Fibroblast of skin of scalp (primary cell): ENCODE measurements around the gene VWC2.
"Not testable (repeated sequence)": the region's sequence is repeated elsewhere in the genome, so short reads cannot be mapped to it uniquely, and the experiment has no call there.

ENCODE experiments used
- DNase-seq: peaks from one replicate; pipeline ENCODE4 v3.0.0-alpha.2; 2013

VWC2 gene

GRCh38 chr7:49787980-49788379 is 14.5 kb downstream of the VWC2 start:
- DNase-seq, result no peak

- DNase-seq, result no peak
Measured at GRCh38 chr7:49788455-49789059, 15.1 kb downstream of the VWC2 start.

- no peak for DNase-seq
Measured at GRCh38 chr7:49789736-49790135, 16.3 kb downstream of the VWC2 start.

DNA sequence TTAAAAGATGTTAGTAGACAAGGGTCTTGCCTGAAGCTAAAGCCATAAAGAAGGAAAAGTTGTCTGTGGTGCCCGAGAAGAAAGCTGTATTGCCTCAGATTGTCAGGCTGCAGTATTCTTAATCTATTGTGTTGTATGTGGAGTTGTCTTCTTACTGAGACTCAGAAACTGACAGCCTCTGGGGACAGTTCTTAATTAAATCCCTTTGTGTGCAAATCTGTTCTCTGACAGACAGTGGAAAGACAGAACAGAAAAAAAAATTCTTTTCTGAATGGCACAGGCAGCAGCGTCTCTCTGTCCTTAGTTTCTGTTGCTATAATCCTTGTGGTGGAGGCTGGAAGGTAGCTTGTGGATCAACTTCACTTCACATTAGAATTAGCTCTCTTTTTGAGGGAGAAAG is 16.8 kb downstream of the VWC2 start:
- DNase-seq, result no peak

DNA sequence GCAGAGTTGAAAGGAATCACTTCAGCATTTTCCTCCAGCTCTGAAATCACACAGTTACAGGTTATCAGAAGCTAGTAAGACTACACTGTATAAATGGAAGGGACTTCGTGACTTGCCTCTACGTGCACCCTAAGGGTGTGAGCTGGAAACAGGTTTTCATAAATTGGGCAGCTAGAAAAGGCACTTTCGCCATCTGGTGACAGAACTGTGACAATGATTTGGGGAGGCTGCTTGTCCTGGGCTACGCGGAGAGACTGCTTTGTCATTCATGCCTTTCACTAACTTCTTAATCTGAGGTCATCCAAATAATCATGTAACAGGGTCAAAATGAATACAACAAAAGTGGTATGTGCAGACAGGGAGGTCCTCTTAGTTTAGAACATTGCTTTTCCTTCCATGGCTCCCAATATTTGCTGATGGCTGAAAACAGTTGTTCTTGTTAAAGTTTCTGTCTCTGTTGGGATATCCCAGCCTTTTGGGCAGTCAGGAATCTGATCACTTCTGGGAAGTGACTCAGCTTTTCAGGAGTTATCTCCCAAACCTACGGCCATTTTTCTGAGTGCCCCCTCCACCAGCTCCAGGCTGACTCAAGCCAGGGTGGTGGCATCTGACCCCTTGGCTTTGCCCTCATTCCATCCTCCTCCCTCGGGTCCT is 17.8 kb downstream of the VWC2 start:
- DNase-seq, result no peak

DNA sequence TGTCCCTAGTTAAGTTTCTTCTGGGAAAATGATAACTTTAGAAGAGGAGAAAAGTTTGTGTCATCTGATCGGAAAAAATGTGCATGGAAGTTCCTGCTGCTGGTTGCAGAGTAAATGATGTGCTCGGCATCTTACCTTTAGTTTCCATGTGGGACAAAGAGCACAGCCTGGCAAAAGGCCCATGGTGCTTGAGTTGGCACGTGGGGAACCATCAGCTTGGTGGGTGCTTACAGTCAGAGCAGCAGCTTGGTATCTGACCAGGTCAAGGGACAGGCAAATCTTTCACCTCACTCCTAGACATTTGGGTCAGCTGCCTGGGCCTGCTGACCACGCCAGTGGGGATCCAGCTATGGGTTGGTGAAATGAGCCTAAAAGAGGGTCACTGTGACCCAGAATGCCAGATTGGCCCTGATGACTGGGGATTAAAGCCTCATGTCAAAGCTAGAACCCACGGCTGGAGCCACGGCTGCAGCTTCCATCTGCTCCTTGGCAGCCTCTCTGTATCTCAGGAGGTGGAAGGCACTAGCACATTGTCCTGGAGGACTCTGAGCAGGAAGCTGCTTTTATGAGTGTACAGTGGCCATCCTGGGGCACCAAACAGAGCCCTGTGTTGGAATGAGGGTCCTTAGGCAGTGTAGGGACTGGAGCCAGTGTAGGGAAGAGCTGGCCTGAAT is 24.7 kb downstream of the VWC2 start:
- DNase-seq, result no peak

GRCh38 chr7:49800031-49800430 is 26.6 kb downstream of the VWC2 start:
- no peak for DNase-seq

GRCh38 chr7:49802600-49802999 is 29.2 kb downstream of the VWC2 start:
- no peak for DNase-seq

- DNase-seq, result no peak
Measured at GRCh38 chr7:49803812-49804211, 30.4 kb downstream of the VWC2 start.

DNA sequence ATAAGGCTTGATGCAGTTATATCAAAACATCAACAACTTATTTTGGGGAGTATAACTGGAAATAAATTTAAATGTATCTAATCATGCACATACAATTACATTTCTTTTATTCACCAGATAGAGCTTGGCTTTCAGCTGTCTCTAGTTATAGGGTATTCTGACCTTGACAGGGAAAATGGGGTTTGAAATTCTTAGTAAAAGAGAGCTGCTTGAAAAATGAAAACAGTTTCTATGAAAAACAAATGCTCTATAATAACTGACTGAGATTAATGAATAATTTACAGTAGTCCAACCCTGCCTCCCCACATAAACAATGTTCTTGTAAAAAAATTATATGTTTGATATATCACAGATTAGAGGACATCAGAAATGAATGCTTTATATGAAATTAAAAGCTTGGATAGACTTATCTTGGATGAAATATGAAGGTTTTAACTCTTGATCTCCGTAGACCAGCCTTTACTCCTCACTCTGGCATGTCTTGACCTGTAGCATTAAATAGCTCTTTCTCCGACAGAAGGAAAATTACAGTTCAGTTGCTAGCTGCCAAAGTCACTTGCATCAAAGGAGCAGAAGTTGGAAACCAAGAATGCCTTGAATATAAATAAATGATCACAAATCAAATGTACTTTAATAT is 32.1 kb downstream of the VWC2 start:
- DNase-seq, result no peak

DNA sequence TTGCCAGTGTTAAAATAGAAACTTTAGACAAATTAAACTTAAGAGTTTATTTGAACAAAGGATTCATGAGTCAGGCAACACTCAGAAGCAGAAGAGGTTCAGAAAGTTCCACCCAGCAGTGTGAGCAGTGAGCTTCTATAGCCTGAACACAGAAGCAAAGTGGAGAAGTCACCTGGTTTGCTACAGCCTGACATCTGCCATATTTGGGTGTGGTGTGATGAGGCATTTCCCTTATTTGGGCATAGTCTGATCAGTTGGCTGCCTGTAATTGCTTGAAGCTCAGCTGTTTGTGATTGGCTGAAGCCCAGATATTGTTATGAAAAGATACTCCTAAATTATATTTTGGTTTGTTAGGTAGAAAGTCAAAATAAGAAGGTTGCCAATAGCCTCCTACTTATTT is 39.1 kb downstream of the VWC2 start:
- DNase-seq, result no peak

- no peak for DNase-seq
Measured at GRCh38 chr7:49817279-49817678, 43.8 kb downstream of the VWC2 start.

DNA sequence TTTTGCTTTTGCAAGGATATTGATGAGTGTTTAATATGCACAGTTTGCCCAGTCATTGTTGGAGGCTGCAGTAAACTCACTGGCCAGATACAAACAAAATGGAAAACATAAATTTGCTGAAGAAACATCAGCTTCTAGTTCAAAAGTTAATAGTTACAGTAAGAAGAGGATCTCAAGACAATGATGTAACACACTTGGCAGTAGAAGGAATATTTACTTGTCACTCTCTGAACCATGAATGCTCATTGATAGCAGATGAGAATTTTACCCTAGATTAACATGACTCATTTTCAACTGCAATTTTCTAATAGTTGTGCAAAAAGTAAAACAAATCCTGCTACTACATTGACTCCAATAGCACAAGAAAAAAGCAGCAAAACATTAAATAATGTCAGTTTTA is 47.7 kb downstream of the VWC2 start:
- no peak for DNase-seq

GRCh38 chr7:49822856-49823255 is 49.4 kb downstream of the VWC2 start:
- DNase-seq, result no peak

DNA sequence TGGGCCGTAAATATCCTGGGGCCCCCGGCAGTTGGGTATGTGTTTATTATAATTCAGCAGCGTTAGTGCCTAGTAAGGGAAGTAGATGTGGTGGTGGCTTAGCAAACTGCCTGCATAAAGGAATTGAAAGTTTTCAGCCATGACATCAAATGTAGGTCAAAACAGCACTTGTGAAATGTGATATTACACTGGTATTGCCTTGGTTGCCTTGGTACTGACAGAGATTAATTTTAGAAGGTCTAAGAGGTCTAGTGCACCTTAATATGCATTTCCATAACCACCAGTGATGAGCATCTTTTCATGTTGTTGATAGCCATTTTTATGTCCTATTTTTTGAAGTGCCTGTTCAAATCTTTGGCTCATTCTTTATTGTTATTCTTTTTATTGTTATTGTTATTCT is 50.1 kb downstream of the VWC2 start:
- DNase-seq, result no peak

DNA sequence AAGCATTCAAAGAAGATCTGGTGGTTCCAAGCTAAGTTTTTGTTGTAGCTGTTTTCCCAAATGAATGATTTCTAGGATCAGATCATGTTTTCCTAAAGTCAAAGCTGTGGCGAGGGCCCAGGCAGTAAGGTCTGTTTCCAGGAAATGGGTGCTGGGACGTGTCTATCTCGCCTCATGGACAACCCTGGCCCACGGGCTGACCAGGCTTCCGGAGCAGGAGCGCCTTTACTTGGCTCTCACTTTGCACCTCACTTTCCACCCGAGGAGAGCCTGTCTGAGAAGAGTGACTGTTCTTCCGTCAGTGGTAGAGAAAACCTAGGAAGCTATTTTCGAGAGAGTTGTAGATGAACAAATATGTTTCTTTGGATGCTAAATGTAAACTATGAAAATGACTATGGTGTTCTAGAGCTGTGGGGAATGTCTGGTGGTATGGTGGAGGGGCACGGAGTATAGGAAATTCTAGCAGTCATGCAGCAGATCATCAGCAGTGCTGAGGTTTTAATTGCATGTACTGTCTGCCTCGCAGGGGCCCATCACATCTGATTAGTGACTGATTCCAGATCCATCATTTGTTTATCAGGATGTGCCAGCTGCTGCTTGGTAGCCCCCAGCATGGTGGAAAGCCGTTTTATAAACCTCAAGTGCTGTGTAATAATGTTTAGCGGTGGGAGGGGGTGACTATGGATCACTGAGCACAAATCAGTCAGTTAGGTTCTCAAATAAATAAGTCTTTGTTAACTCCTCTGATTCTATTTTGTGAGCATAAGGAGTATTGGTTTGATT is 66.6 kb downstream of the VWC2 start:
- DNase-seq, result no peak

DNA sequence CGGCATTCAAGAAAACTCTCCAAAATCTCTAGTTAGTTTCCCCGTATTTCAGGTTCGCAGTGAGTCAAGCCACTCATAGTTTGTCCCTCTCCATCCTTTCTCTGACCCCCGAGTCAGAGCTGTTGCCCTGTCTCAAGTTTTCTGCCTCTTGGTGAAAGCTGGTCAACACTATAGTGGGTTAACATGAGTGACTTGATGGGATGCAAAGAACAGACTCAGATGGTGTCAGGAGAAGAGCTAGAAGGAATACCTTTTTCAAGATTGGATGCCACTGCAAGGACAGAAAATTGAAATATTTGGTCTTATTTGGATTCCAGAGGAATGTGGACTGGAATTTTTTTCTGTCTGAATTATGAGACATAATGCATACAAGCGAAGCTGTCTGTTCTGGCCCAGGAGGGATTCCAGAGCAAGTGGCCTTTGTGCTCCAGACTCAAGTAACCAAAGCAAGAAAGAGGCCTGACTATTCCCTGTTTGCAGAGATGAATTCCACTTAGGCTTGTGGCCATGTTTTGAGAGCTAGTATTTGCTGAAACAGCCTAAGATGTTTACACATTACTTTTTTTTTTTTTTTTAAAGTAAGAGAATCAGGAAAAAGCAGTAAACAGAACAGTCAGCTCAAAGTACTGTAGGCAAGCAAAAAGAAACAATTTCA is 67.4 kb downstream of the VWC2 start:
- no peak for DNase-seq

DNA sequence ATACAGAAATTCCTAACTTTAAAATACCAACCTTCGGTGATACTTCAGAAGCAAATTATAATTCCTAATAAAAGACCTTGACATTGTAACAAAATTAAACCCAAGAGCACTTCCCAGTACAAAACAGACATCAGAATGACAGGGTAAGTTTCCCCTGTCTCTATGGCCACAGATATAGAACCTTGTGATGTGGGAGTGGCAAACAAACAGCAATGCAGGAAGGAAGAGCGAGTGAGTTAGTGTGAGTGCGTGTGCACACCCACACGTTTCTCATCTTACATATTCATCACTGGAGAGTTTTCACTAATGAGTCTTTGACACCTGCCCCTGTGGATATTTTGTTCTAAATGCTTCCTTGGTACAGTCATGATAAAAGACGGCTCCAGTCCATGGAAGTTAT is 72.2 kb downstream of the VWC2 start:
- DNase-seq, result no peak

DNA sequence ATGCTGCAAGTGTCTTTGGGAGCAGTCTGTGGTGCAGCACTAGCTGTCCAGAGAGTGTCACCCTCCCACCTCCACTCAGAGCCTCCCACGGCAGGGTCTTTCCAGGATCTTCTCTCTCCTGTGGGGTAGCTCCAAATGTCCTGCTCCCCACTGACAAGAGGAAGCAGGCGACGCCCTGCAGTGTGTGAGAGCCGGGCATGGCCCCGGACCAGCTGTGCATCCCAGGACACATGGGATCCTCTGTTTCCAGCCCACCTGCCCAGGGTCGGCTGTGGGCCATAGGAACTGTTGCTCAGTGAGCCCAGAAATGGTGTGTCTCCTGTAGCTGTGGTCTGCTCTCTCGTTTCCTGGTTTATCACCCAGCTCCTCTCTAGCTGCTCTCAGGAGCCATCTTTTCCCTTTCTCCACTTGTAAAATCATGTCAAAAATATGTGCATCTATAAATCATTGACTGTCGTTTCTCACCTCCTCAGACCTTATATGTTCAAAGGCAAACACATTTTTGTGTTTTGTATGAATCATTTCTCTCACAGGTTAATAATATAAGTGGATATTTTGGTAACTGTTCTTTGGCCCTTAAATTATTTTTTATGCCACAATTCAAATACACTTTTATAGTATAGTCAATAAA is 74.9 kb downstream of the VWC2 start:
- no peak for DNase-seq

DNA sequence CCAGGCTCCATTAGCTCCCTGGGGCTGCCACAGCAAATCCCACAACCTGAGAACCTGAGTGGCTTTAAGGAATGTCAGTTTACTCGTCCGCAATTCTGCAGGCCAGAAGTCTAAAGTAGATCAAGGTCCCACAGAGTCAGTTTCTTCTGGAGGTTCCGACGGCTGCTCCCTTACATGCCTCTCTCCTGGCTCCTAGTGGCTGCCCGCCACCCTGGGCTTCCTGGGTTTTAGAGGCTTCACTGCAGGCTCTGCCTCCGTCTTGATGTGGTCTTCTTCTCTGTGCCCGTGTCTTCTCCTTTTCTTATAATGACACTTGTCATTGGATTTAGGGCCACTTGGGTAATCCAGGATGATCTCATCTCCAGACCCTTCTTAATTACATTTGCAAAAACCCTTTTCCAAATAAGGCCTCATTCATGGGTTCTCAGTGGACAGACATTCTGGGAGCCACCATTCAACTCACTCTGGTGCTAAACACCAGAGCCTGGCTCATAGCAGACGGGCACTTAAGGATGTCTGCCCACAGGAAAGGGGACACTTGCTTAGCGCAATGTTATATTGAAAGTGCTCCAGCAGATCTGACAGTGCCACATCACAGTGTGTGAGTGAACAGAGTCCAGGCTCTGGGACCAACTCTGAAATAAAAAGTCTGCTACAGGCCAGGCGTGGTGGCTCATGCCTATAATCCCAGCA is 77.6 kb downstream of the VWC2 start:
- no peak for DNase-seq

DNA sequence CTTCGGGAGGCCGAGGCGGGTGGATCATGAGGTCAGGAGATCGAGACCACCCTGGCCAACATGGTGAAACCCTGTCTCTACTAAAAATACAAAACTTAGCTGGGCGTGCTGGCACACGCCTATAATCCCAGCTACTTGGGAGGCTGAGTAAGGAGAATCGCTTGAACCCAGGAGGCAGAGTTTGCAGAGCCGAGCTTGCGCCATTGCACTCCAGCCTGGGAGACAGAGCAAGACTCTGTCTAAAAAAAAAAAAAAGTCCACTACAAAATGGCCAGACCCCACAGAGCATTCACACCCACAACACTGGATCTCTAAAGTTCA is 78.1 kb downstream of the VWC2 start:
- not testable (repeated sequence) for DNase-seq
